ENCODE measurements around the gene HEMGN. TPM values are rescaled to one million over a fixed set of nuclear protein-coding genes. Genes with fewer than 3 reads are reported as not detected.

The HEMGN gene
- total and polyA plus RNA-seq, 2 of the 4 experiments (the other 2 are of a cell fraction), result not detected

DNA sequence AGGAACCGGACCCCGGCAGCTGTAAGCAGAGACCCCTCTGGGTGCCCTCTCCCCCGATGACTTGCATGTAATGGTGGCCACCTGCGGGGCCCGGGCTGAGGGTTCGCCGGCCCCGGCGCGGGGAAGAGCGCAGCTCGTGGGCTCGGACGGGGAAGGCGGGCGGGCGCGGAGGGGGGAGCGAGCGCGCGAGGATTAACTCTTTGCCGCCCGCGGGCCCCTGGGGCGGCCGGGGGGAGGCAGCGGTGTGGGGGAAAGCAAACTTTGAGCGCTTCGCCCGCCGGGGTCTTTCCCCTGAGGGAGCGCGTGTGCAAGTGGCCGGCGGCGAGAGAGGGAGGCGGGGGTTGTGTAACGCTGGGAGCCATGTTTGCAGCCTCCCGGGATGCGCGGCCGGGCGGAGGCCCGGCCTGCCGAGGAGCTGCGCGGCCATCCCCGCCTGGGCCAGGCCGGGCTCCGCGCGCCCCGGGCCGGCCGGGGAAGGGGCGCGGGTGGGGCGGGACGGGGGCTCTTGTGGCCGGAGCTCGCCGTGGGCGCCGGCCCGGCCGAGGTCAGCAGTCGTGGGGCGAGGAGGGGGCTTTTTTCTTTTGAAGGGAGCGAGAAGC lies 45.7 kb upstream of the HEMGN start:
- Histone ChIP-seq H3K9me1 (ENCODE audit: insufficient read depth, low read length) (peaks cover 9% of the 10 kb centered on the region), H4K8ac (ENCODE audit: low read depth in 2 of 2, low read length in 2 of 2) (peak overlapping the region; percentile 80 to 98; a peak in 3 of 4 replicates), H3K14ac (replicated peaks; ENCODE audit: low read depth, low read length) (peak overlapping the region; percentile 83), H4K20me1 (ENCODE audit: insufficient read depth, low read length) (peaks cover 34% of the 10 kb centered on the region), H3K4me1 (ENCODE audit: control insufficient read depth, insufficient read depth, low read length) (peaks cover 5% of the 10 kb centered on the region), H2BK15ac (ENCODE audit: low read depth, low read length) (no peak overlapping the region), H3K4me3 (ENCODE audit: insufficient read depth, low read depth, low read length) (peak overlapping the region; percentile 84), H3K4me2 (ENCODE audit: low read depth, low read length) (no peak overlapping the region), H3K56ac (ENCODE audit: extremely low read depth, insufficient read depth, low read length) (peak overlapping the region; percentile 61), H3K9me3 (ENCODE audit: control insufficient read depth, insufficient read depth, low read length) (no peaks in the 10 kb centered on the region), H3K36me3 (ENCODE audit: control insufficient read depth, insufficient read depth, low read length) (no peaks in the 10 kb centered on the region; the same call in 1 of the 2 replicates), H2AFZ (replicated peaks; ENCODE audit: low read length, poor library complexity) (peak overlapping the region; percentile 88), H2AK9ac (replicated peaks; ENCODE audit: low read depth, low read length, poor library complexity) (peak overlapping the region; percentile 99), H3K23ac (ENCODE audit: low read depth, low read length) (peak overlapping the region; percentile 53), H3K18ac (ENCODE audit: low read depth, low read length) (peak overlapping the region; percentile 63; the same call in 1 of the 2 replicates), H3K9ac (ENCODE audit: low read depth, low read length) (peak overlapping the region; percentile 87), H2BK5ac (ENCODE audit: low read depth, low read length, poor library complexity, severe bottlenecking) (peak overlapping the region; percentile 91), H2AK5ac (ENCODE audit: low read depth, low read length) (peak overlapping the region; percentile 58; the same call in 1 of the 2 replicates), H3K79me1 (ENCODE audit: low read depth in 1 of 2, low read length in 2 of 2) (peaks cover 0 to 24% of the 10 kb centered on the region in 2 experiments; a peak in 2 of 4 replicates), H4K5ac (ENCODE audit: low read depth, low read length) (peak overlapping the region; percentile 81), H4K91ac (ENCODE audit: insufficient read depth, low read depth, low read length) (peak overlapping the region; percentile 54; the same call in 1 of the 2 replicates), H3K4ac (ENCODE audit: low read depth, low read length) (peak overlapping the region; percentile 90), H3K27me3 (ENCODE audit: control insufficient read depth, insufficient read depth, low read length) (no peaks in the 10 kb centered on the region), H2BK120ac (ENCODE audit: low read depth, low read length) (peak overlapping the region; percentile 61), H3K27ac (ENCODE audit: insufficient read depth, low read length) (peak overlapping the region; percentile 93), H2BK20ac (ENCODE audit: low read depth, low read length) (no peak overlapping the region)
- dilution Hi-C loops (cut with HindIII; ENCODE audit: low sequenced_read_pairs, unreplicated experiment) (no loop called here), in situ Hi-C loops (cut with MboI; ENCODE audit: low sequenced_read_pairs) (no loop called here), intact Hi-C loops (cut with micrococcal nuclease) (loop anchor here (1.0 to 2.0 kb wide), 4 partner anchors 25 to 73 kb away; partner anchors contain the start of gene NANS)
- DNase-seq (peak; percentile 9), ATAC-seq (ENCODE audit: low read depth) (peak; percentile 35)
- 0% methylated on average over 2 of the region's 70 CpGs; no CpG with 5 or more reads in 1 of the 2 experiments for WGBS, 2 experiments (ENCODE audit: extremely low coverage in 2 of 2, insufficient read length in 1 of 2)
- ChIA-PET POLR2A (ENCODE audit: unreplicated experiment) (no interaction called here), CTCF (interaction anchor here (1.0 to 1.5 kb wide), 3 partner anchors 16 to 51 kb away, joined by 3 to 4 read pairs (median 4); no protein-coding TSS in a partner anchor)
- no TSS peak for BruUV-seq (replicated peaks)
- TF ChIP-seq, protein P1, sequence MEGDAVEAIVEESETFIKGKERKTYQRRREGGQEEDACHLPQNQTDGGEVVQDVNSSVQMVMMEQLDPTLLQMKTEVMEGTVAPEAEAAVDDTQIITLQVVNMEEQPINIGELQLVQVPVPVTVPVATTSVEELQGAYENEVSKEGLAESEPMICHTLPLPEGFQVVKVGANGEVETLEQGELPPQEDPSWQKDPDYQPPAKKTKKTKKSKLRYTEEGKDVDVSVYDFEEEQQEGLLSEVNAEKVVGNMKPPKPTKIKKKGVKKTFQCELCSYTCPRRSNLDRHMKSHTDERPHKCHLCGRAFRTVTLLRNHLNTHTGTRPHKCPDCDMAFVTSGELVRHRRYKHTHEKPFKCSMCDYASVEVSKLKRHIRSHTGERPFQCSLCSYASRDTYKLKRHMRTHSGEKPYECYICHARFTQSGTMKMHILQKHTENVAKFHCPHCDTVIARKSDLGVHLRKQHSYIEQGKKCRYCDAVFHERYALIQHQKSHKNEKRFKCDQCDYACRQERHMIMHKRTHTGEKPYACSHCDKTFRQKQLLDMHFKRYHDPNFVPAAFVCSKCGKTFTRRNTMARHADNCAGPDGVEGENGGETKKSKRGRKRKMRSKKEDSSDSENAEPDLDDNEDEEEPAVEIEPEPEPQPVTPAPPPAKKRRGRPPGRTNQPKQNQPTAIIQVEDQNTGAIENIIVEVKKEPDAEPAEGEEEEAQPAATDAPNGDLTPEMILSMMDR (conservative IDR thresholded peaks at IDR 0.05; ENCODE audit: low read depth, low read length), result 0 out of 2 replicates have a peak, but pooled peaks have one; percentile 2
- no peak for TF ChIP-seq USF2 (IDR thresholded peaks at IDR 0.05; ENCODE audit: low read depth, low read length)
- TF ChIP-seq, protein P2, sequence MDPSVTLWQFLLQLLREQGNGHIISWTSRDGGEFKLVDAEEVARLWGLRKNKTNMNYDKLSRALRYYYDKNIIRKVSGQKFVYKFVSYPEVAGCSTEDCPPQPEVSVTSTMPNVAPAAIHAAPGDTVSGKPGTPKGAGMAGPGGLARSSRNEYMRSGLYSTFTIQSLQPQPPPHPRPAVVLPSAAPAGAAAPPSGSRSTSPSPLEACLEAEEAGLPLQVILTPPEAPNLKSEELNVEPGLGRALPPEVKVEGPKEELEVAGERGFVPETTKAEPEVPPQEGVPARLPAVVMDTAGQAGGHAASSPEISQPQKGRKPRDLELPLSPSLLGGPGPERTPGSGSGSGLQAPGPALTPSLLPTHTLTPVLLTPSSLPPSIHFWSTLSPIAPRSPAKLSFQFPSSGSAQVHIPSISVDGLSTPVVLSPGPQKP (IDR thresholded peaks at IDR 0.05; ENCODE audit: borderline replicate concordance, low read depth, low read length), result no peak
- TF ChIP-seq CHD1 (IDR thresholded peaks at IDR 0.05; ENCODE audit: low read depth, low read length), result no peak
- no peak for TF ChIP-seq RAD21 (IDR thresholded peaks at IDR 0.05; ENCODE audit: low read length)
- no peak for TF ChIP-seq RFX5 (IDR thresholded peaks at IDR 0.05; ENCODE audit: low read depth, low read length)
- TF ChIP-seq CEBPB (IDR thresholded peaks at IDR 0.05; ENCODE audit: low read depth, low read length), result peak; percentile 44; the same call in 1 of the 2 replicates
- no peak for TF ChIP-seq MAFK (IDR thresholded peaks at IDR 0.05; ENCODE audit: low read depth, low read length)
- TF ChIP-seq BHLHE40 (IDR thresholded peaks at IDR 0.05; ENCODE audit: low read depth, low read length), result no peak
- no peak for TF ChIP-seq SMC3 (IDR thresholded peaks at IDR 0.05; ENCODE audit: low read depth, low read length)
- TF ChIP-seq MAZ (IDR thresholded peaks at IDR 0.05; ENCODE audit: borderline replicate concordance, low read depth, low read length), result peak; percentile 66; the same call in 1 of the 2 replicates
- TF ChIP-seq RCOR1 (IDR thresholded peaks at IDR 0.05; ENCODE audit: insufficient replicate concordance, low read length), result no peak
- TF ChIP-seq POLR2A (IDR thresholded peaks at IDR 0.05; ENCODE audit: low read depth, low read length), result peak; percentile 8; the same call in 1 of the 2 replicates
- no peak for TF ChIP-seq FOS (IDR thresholded peaks at IDR 0.05; ENCODE audit: low read depth, low read length)
